DOHH2 (cell line): ENCODE data around the gene MCF2L2.
A peak's percentile ranks its signal among the peaks of the same experiment; 100 is the strongest.
"Not testable (repeated sequence)": the region's sequence is repeated elsewhere in the genome, so short reads cannot be mapped to it uniquely, and the experiment has no call there.

Source experiments
- H3F3A ChIP-seq: fragments of 200-600 bp; sonication (generic), shearing (Covaris generic); 2 replicates; pipeline ENCODE4 v1.6.0; 2016; ENCODE audit warnings: antibody characterized with exemption, mild to moderate bottlenecking; ENCODE audit not compliant: control insufficient read depth, insufficient read depth
- H3K27ac ChIP-seq: fragments of 200-600 bp; sonication (generic); 2 replicates; pipeline ENCODE4 v1.5.1; 2014; ENCODE audit warnings: low read depth, mild to moderate bottlenecking, low read length, moderate library complexity
- H3K27me3 ChIP-seq: fragments of 200-600 bp; sonication (generic); 2 replicates; pipeline ENCODE4 v1.6.1; 2014; ENCODE audit warnings: mild to moderate bottlenecking, low read length, mixed read lengths; ENCODE audit not compliant: control insufficient read depth
- H3K36me3 ChIP-seq: fragments of 200-600 bp; sonication (generic); 2 replicates; pipeline ENCODE4 v1.6.1; 2014; ENCODE audit warnings: mild to moderate bottlenecking, low read length, moderate library complexity, mixed read lengths; ENCODE audit not compliant: control insufficient read depth
- H3K4me1 ChIP-seq: fragments of 200-600 bp; sonication (generic); 2 replicates; pipeline ENCODE4 v1.6.1; 2014; ENCODE audit warnings: mild to moderate bottlenecking, low read length, mixed read lengths; ENCODE audit not compliant: control insufficient read depth
- H3K4me2 ChIP-seq: fragments of 200-600 bp; sonication (generic); 2 replicates; pipeline ENCODE4 v1.6.0; 2014; ENCODE audit warnings: mild to moderate bottlenecking, low read length, moderate library complexity
- H3K4me3 ChIP-seq: fragments of 200-600 bp; sonication (generic); 2 replicates; pipeline ENCODE4 v1.5.1; 2014; ENCODE audit warnings: mild to moderate bottlenecking, low read length, mixed read lengths
- H3K79me2 ChIP-seq: fragments of 200-600 bp; sonication (generic); 2 replicates; pipeline ENCODE4 v1.6.1; 2014; ENCODE audit warnings: mild to moderate bottlenecking, low read length, mixed read lengths; ENCODE audit not compliant: control insufficient read depth
- H3K9me2 ChIP-seq: fragments of 200-600 bp; sonication (generic); replicated peaks from 2 replicates; pipeline ENCODE4 v1.6.1; 2014; ENCODE audit warnings: mild to moderate bottlenecking, low read length, mixed read lengths; ENCODE audit not compliant: control insufficient read depth
- H3K9me3 ChIP-seq: fragments of 200-600 bp; sonication (generic); 2 replicates; pipeline ENCODE4 v1.6.1; 2014; ENCODE audit warnings: antibody characterized with exemption, low read length, mixed read lengths; ENCODE audit not compliant: control insufficient read depth, insufficient read depth
- H4K20me1 ChIP-seq: fragments of 200-600 bp; sonication (generic); 2 replicates; pipeline ENCODE4 v1.6.0; 2014; ENCODE audit warnings: low read depth, mild to moderate bottlenecking, antibody characterized with exemption, low read length, moderate library complexity; ENCODE audit not compliant: control insufficient read depth, insufficient read depth
- CTCF ChIP-seq: fragments of 200-600 bp; sonication (generic); IDR thresholded peaks from one replicate; pipeline ENCODE4 v1.5.1; 2014; ENCODE audit warnings: antibody characterized with exemption, mild to moderate bottlenecking, low read depth, low read length; ENCODE audit not compliant: poor library complexity, severe bottlenecking
- EZH2phosphoT487 ChIP-seq: fragments of 200-600 bp; sonication (generic); IDR thresholded peaks from 2 replicates; pipeline ENCODE4 v1.6.1; 2017; ENCODE audit warnings: borderline replicate concordance, mild to moderate bottlenecking, antibody characterized with exemption, low read length, moderate library complexity, mixed read lengths

The MCF2L2 gene

GRCh38 chr3:183172051-183172639 lies 256.3 kb downstream of the MCF2L2 start:
- no peak for TF ChIP-seq CTCF
- no peak for TF ChIP-seq EZH2phosphoT487
- H3K4me3 ChIP-seq, result no peak overlapping the region
- no peaks in the 10 kb centered on the region for H3K9me3 ChIP-seq
- no peaks in the 10 kb centered on the region for H3K9me2 ChIP-seq
- no peaks in the 10 kb centered on the region for H3K36me3 ChIP-seq
- no peak overlapping the region for H3K4me2 ChIP-seq
- H3K4me1 ChIP-seq, result no peaks in the 10 kb centered on the region
- no peaks in the 10 kb centered on the region for H4K20me1 ChIP-seq
- H3K27me3 ChIP-seq, result peaks cover 32% of the 10 kb centered on the region
- H3F3A ChIP-seq, result no peaks in the 10 kb centered on the region
- no peak overlapping the region for H3K27ac ChIP-seq
- H3K79me2 ChIP-seq, result no peaks in the 10 kb centered on the region

- peaks cover 20% of the 10 kb centered on the region for H3K27me3 ChIP-seq
- H3K4me3 ChIP-seq, H3K9me2 ChIP-seq, H3K4me2 ChIP-seq, H3K4me1 ChIP-seq, H4K20me1 ChIP-seq, H3K27ac ChIP-seq, H3K36me3 ChIP-seq, H3K9me3 ChIP-seq, H3K79me2 ChIP-seq, H3F3A ChIP-seq: not testable (repeated sequence)
These were observed 260.4 kb downstream of the MCF2L2 start for GRCh38 chr3:183167975-183168374.

- no peak overlapping the region for H3K27ac ChIP-seq
- no peaks in the 10 kb centered on the region for H3K9me2 ChIP-seq
- no peaks in the 10 kb centered on the region for H3K36me3 ChIP-seq
- H3F3A ChIP-seq, result no peaks in the 10 kb centered on the region
- TF ChIP-seq CTCF, result no peak
- no peak for TF ChIP-seq EZH2phosphoT487
- H4K20me1 ChIP-seq, result peaks cover 4% of the 10 kb centered on the region; the same call in 1 of the 2 replicates
- peaks cover 20% of the 10 kb centered on the region for H3K4me1 ChIP-seq
- no peaks in the 10 kb centered on the region for H3K79me2 ChIP-seq
- H3K4me3 ChIP-seq, result no peak overlapping the region
- H3K9me3 ChIP-seq, result 0 out of 2 replicates have a peak, but pooled peaks cover 3% of the 10 kb centered on the region
- no peak overlapping the region for H3K4me2 ChIP-seq
- peaks cover 54% of the 10 kb centered on the region for H3K27me3 ChIP-seq
These were observed 264.9 kb downstream of the MCF2L2 start for GRCh38 chr3:183163563-183163962.

GRCh38 chr3:183161552-183162336 lies 266.7 kb downstream of the MCF2L2 start:
- H3K9me3 ChIP-seq, result 0 out of 2 replicates have a peak, but pooled peaks cover 3% of the 10 kb centered on the region
- H3K4me3 ChIP-seq, result peak overlapping the region; percentile 64
- H3K9me2 ChIP-seq, result no peaks in the 10 kb centered on the region
- peaks cover 4% of the 10 kb centered on the region; the same call in 1 of the 2 replicates for H4K20me1 ChIP-seq
- H3K36me3 ChIP-seq, result no peaks in the 10 kb centered on the region
- peak; percentile 17 for TF ChIP-seq CTCF
- TF ChIP-seq EZH2phosphoT487, result peak; percentile 79; the same call in 1 of the 2 replicates
- peaks cover 20% of the 10 kb centered on the region for H3K4me1 ChIP-seq
- peak overlapping the region; percentile 99 for H3K4me2 ChIP-seq
- no peak overlapping the region for H3K27ac ChIP-seq
- no peaks in the 10 kb centered on the region for H3K79me2 ChIP-seq
- H3F3A ChIP-seq, result no peaks in the 10 kb centered on the region
- peaks cover 62% of the 10 kb centered on the region for H3K27me3 ChIP-seq
